ENCODE measurements around the gene NSF. TPM values are rescaled to one million over a fixed set of nuclear protein-coding genes. Genes with fewer than 3 reads are reported as not detected.
"Not testable (repeated sequence)": the region's sequence is repeated elsewhere in the genome, so short reads cannot be mapped to it uniquely, and the experiment has no call there.

The NSF gene
- total RNA-seq, 4 donors from 2014 or later: 12.9 to 40.1 (median 26.3) TPM

GRCh38 chr17:46647688-46648278 lies 57.3 kb downstream of the NSF start:
- H3K4me3 ChIP-seq; DNase-seq; H3K9me3 ChIP-seq; intact Hi-C loops (cut with DNase I; ENCODE audit: low total_unique reads); H3K4me1 ChIP-seq; H3K27ac ChIP-seq; H3K36me3 ChIP-seq; H3K27me3 ChIP-seq: not testable (repeated sequence)

GRCh38 chr17:46649246-46649645 lies 58.8 kb downstream of the NSF start:
- H3K4me3 ChIP-seq; H3K36me3 ChIP-seq; H3K27me3 ChIP-seq; H3K9me3 ChIP-seq; H3K27ac ChIP-seq; H3K4me1 ChIP-seq; intact Hi-C loops (cut with DNase I; ENCODE audit: low total_unique reads); DNase-seq: not testable (repeated sequence)

GRCh38 chr17:46652024-46652643 lies 61.7 kb downstream of the NSF start:
- H3K27ac ChIP-seq; H3K27me3 ChIP-seq; H3K36me3 ChIP-seq; H3K4me1 ChIP-seq; DNase-seq; intact Hi-C loops (cut with DNase I; ENCODE audit: low total_unique reads); H3K9me3 ChIP-seq; H3K4me3 ChIP-seq: not testable (repeated sequence)

- H3K4me3 ChIP-seq; intact Hi-C loops (cut with DNase I; ENCODE audit: low total_unique reads): not testable (repeated sequence)
Observed at GRCh38 chr17:46658235-46658634, 67.8 kb downstream of the NSF start.

GRCh38 chr17:46659702-46660101 lies 69.2 kb downstream of the NSF start:
- H3K27ac ChIP-seq; H3K9me3 ChIP-seq; H3K36me3 ChIP-seq; H3K4me3 ChIP-seq; intact Hi-C loops (cut with DNase I; ENCODE audit: low total_unique reads); DNase-seq; H3K27me3 ChIP-seq; H3K4me1 ChIP-seq: not testable (repeated sequence)

More at GRCh38 chr17:46658235-46658634, 67.8 kb downstream of the NSF start:
- H3K9me3 ChIP-seq, H3K27me3 ChIP-seq, DNase-seq, H3K36me3 ChIP-seq, H3K4me1 ChIP-seq, H3K27ac ChIP-seq: not testable (repeated sequence)

GRCh38 chr17:46663123-46663522 lies 72.7 kb downstream of the NSF start:
- H3K27me3 ChIP-seq; H3K4me1 ChIP-seq; intact Hi-C loops (cut with DNase I; ENCODE audit: low total_unique reads); H3K36me3 ChIP-seq; H3K4me3 ChIP-seq; H3K27ac ChIP-seq; H3K9me3 ChIP-seq; DNase-seq: not testable (repeated sequence)

GRCh38 chr17:46663552-46663951 lies 73.1 kb downstream of the NSF start:
- H3K4me3 ChIP-seq; H3K4me1 ChIP-seq; H3K9me3 ChIP-seq; intact Hi-C loops (cut with DNase I; ENCODE audit: low total_unique reads); H3K36me3 ChIP-seq; DNase-seq; H3K27me3 ChIP-seq; H3K27ac ChIP-seq: not testable (repeated sequence)

- H3K4me1 ChIP-seq; H3K27me3 ChIP-seq; H3K4me3 ChIP-seq; H3K36me3 ChIP-seq; H3K27ac ChIP-seq; intact Hi-C loops (cut with DNase I; ENCODE audit: low total_unique reads); DNase-seq; H3K9me3 ChIP-seq: not testable (repeated sequence)
Observed at GRCh38 chr17:46665969-46666368, 75.5 kb downstream of the NSF start.

- H3K4me3 ChIP-seq; intact Hi-C loops (cut with DNase I; ENCODE audit: low total_unique reads); H3K4me1 ChIP-seq; H3K27ac ChIP-seq; H3K9me3 ChIP-seq; H3K27me3 ChIP-seq; DNase-seq; H3K36me3 ChIP-seq: not testable (repeated sequence)
Observed at GRCh38 chr17:46670789-46671188, 80.3 kb downstream of the NSF start.

GRCh38 chr17:46672777-46673176 lies 82.3 kb downstream of the NSF start:
- intact Hi-C loops (cut with DNase I; ENCODE audit: low total_unique reads): not testable (repeated sequence)

GRCh38 chr17:46677819-46678218 lies 87.3 kb downstream of the NSF start:
- H3K36me3 ChIP-seq; H3K4me3 ChIP-seq; H3K4me1 ChIP-seq; intact Hi-C loops (cut with DNase I; ENCODE audit: low total_unique reads); H3K27ac ChIP-seq; DNase-seq; H3K27me3 ChIP-seq; H3K9me3 ChIP-seq: not testable (repeated sequence)

More at GRCh38 chr17:46672777-46673176, 82.3 kb downstream of the NSF start:
- not testable (repeated sequence) for H3K27me3 ChIP-seq, H3K27ac ChIP-seq, H3K9me3 ChIP-seq, H3K4me3 ChIP-seq, H3K4me1 ChIP-seq, H3K36me3 ChIP-seq, DNase-seq

- DNase-seq; H3K27me3 ChIP-seq; H3K4me1 ChIP-seq; H3K9me3 ChIP-seq; H3K36me3 ChIP-seq; intact Hi-C loops (cut with DNase I; ENCODE audit: low total_unique reads); H3K27ac ChIP-seq; H3K4me3 ChIP-seq: not testable (repeated sequence)
Observed at GRCh38 chr17:46683653-46684052, 93.2 kb downstream of the NSF start.

GRCh38 chr17:46685284-46685683 lies 94.8 kb downstream of the NSF start:
- H3K27ac ChIP-seq; H3K4me3 ChIP-seq; intact Hi-C loops (cut with DNase I; ENCODE audit: low total_unique reads); H3K4me1 ChIP-seq; H3K27me3 ChIP-seq; H3K9me3 ChIP-seq; H3K36me3 ChIP-seq; DNase-seq: not testable (repeated sequence)

- H3K27me3 ChIP-seq; H3K4me3 ChIP-seq; DNase-seq; H3K9me3 ChIP-seq; H3K36me3 ChIP-seq; intact Hi-C loops (cut with DNase I; ENCODE audit: low total_unique reads); H3K4me1 ChIP-seq; H3K27ac ChIP-seq: not testable (repeated sequence)
Observed at GRCh38 chr17:46692196-46692595, 101.7 kb downstream of the NSF start.

All from uterus (tissue), 4 donors.